HL-60 (cell line): ENCODE data around the gene ZFP62.

ENCODE experiments used
- DNase-seq, 2 experiments: peaks; one replicate each; pipeline ENCODE4 v3.0.0-alpha.2; 2010 to 2020; ENCODE audit warnings: low read depth in 1 of 2, low spot score in 1 of 2
- H3K27ac ChIP-seq: fragments of 250-450 bp; sonication (Bioruptor Pico); replicated peaks from 2 replicates; pipeline ENCODE4 v1.5.1; 2020; ENCODE audit warnings: mild to moderate bottlenecking, moderate library complexity
- H3K27me3 ChIP-seq: fragments of 250-450 bp; sonication (Bioruptor Pico); 2 replicates; pipeline ENCODE4 v1.5.1; 2021; ENCODE audit warnings: mild to moderate bottlenecking, moderate library complexity; ENCODE audit not compliant: insufficient read depth, poor library complexity, severe bottlenecking
- H3K4me3 ChIP-seq: replicated peaks from 2 replicates; pipeline ENCODE4 v1.5.1; 2011; ENCODE audit warnings: mild to moderate bottlenecking, control low read depth, low read length; ENCODE audit not compliant: insufficient read depth
- CTCF ChIP-seq: IDR thresholded peaks from one replicate; pipeline ENCODE4 v1.5.1; 2011; ENCODE audit warnings: low read length, control low read depth, inconsistent platforms; ENCODE audit not compliant: insufficient read depth
- GABPA ChIP-seq: IDR thresholded peaks from 2 replicates; pipeline ENCODE4 v1.6.1; 2012; ENCODE audit warnings: low read depth
- POLR2AphosphoS5 ChIP-seq: IDR thresholded peaks from 2 replicates; pipeline ENCODE4 v1.6.1; 2012; ENCODE audit warnings: low read depth
- REST ChIP-seq: IDR thresholded peaks from 2 replicates; pipeline ENCODE4 v1.6.1; 2012; ENCODE audit warnings: low read depth; ENCODE audit not compliant: insufficient replicate concordance
- SPI1 ChIP-seq: IDR thresholded peaks from 2 replicates; pipeline ENCODE4 v1.6.1; 2012; ENCODE audit warnings: low read depth, mild to moderate bottlenecking, borderline replicate concordance

ZFP62 gene

GRCh38 chr5:180807046-180807445 lies 54.0 kb downstream of the ZFP62 start:
- no peak for DNase-seq
- TF ChIP-seq GABPA = no peak
- TF ChIP-seq REST = no peak
- TF ChIP-seq CTCF = no peak
- no peak for TF ChIP-seq POLR2AphosphoS5
- no peak for TF ChIP-seq SPI1
- Histone ChIP-seq H3K27me3 (no peaks in the 10 kb centered on the region), H3K27ac (0 out of 2 replicates have a peak overlapping the region, but pooled peaks have one; percentile 92), H3K4me3 (no peak overlapping the region; the same call in 1 of the 2 replicates)

GRCh38 chr5:180806351-180807011 lies 54.6 kb downstream of the ZFP62 start:
- Histone ChIP-seq H3K4me3 (no peak overlapping the region; the same call in 1 of the 2 replicates), H3K27me3 (no peaks in the 10 kb centered on the region), H3K27ac (peak overlapping the region; percentile 92)
- DNase-seq = peak in 1 of 2 experiments; percentile 58
- TF ChIP-seq SPI1 (no peak), REST (no peak), CTCF (no peak), POLR2AphosphoS5 (no peak), GABPA (no peak)

- peak overlapping the region; percentile 18 for H3K4me3 ChIP-seq
- H3K27ac ChIP-seq = peak overlapping the region; percentile 92
- no peaks in the 10 kb centered on the region for H3K27me3 ChIP-seq
- DNase-seq = no peak
- TF ChIP-seq REST (no peak), GABPA (no peak), CTCF (no peak), SPI1 (no peak), POLR2AphosphoS5 (no peak)
These were observed 56.9 kb downstream of the ZFP62 start for GRCh38 chr5:180804129-180804618.
